RPMI7951 (cell line): ENCODE results near the gene C11orf16. TPM values are rescaled to one million over a fixed set of nuclear protein-coding genes. Genes with fewer than 3 reads are reported as not detected.
A peak's percentile ranks its signal among the peaks of the same experiment; 100 is the strongest.
"Not testable (repeated sequence)": the region's sequence is repeated elsewhere in the genome, so short reads cannot be mapped to it uniquely, and the experiment has no call there.

ENCODE experiments used
- DNase-seq: peaks from one replicate; pipeline ENCODE4 v3.0.0-alpha.2; 2012; ENCODE audit warnings: low read depth
- total RNA-seq: library from RNA; depleted of rRNA; stranded (reverse); fragments of >200 nt; shearing (Covaris generic); gene quantifications from 2 replicates; pipeline ENCODE4 v1.2.3, GENCODE V29; 2014

C11orf16 gene
- total RNA-seq, 1 experiment from 2014 or later = not detected

GRCh38 chr11:8937159-8937558 is 4.4 kb upstream of the C11orf16 start:
- no peak for DNase-seq

DNA sequence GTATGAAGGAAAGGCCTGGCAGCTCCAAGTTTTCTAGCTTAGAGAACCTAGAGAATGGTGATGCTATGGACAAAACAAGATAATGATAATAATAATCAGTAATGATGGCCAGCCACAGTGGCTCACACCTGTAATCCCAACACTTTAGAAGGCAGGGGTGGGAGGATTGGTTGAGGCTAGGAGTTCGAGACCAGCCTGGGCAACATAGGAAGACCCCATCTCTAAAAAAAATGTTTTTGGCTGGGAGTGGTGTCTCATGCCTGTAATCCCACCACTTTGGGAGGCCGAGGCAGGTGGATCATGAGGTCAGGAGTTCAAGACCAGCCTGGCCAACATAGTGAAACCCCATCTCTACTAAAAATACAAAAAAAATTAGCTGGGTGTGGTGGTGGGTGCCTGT is 3.0 kb upstream of the C11orf16 start:
- not testable (repeated sequence) for DNase-seq

DNA sequence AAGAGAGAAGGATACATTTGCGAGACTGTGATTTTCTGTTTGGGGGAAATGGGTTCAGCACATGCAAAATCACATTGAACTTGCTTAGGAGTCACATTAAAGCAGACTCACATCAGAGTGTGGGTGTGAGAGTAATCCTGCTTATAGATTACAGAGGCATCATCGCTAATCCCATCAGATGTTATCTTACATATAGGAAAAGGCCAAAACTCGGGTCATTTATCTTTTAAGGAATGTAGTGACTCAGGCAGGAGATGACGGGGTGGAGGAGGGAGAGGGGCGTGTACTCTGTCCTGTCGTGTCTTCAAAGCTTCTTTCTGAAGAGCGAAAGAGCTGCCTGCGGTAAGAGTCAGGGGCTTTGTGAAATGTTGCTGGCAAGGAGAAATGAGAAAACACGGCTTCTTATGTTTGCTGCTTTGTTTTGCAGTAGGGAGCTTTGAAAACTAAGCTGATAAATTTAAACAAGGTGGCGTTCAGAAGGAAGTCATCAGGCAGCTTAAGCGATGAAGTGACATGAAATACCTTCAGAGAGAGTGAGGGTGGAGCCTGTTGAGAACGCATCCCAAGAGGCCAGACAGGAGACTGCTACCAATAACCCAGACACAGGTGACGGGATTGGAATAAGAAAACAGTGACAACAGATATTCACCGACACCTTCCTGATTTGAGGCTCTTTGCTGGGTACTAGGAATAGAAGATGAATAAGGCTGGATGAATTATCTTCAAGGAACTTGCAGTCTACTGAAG is 2.2 kb upstream of the C11orf16 start:
- peak; percentile 82 for DNase-seq

DNA sequence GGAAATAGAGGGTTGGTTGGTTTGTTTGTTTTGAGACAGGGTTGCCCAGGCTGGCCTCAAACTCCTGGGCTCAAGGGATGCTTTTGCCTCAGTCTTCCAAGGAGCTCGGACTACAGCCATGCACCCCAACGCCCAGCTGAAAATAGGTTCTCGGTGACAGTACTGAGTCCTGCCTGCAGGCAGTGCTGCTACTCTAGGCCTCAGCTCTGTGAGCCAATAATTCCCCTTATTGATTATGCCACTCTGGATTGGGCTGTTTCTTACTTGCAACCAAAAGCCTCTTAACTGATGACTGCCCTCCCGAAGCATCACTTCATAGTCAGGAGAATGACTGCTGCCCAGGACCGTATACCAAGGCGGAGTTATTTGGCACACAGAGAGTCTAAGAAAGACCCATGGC is 1.2 kb upstream of the C11orf16 start:
- DNase-seq = no peak

DNA sequence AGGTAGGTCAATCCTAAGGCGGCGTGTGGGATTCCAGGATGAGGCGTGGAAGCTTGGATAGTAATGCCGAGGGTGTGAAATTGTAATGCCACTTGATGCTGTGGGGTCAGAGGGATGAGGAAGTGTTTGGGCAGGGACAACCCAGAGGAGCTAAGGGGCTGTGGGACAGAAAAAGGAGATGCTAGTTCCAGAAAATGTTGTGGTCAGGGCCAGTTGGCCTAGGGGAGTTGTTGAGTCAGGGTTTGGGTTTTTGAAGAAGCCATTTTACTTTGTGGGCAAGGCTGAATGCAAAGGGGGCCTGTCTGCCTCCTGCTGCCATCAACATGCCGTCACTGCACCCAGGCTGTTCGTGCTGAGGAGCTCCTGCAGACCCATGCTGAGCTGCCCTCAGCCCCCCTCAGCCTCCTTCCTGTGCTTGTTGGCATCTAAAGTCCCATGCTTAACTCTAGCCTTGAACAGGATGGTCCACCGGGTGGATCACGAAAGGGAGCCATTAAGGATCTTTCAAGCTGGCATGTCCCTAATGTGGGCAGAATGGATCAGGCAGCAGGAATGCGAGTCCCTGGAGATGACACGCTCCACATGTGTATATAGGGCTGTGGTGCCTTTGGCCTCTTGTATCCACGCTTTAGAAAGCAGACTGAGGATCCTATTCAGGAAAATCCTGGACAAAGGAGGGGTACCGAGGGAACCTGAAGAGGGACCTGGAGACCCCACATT is 2.1 kb downstream of the C11orf16 start:
- peak; percentile 73 for DNase-seq

- DNase-seq = peak; percentile 75
Measured at GRCh38 chr11:8928981-8929615, 3.6 kb downstream of the C11orf16 start.

DNA sequence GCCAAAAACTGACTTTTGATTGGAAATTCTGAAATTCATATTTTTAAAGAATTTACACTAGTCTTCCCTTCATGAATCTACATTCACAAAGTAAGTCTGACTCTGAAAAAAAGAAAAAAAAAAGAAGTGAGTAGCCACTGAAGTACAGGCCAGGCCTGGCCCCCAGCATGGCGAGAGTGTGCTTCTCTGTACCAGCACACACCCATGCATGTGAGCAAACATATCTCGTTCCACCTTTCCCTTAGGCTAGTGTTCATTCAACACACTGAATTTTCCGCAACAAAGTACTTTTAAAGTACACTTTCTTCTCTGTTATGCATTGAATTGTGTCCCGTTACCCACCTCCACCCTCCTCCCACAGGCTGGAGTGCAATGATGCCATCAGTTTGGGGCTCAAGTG is 4.5 kb downstream of the C11orf16 start:
- DNase-seq = no peak

GRCh38 chr11:8927233-8927632 is 5.5 kb downstream of the C11orf16 start:
- DNase-seq = no peak

GRCh38 chr11:8926236-8926635 is 6.5 kb downstream of the C11orf16 start:
- no peak for DNase-seq

DNA sequence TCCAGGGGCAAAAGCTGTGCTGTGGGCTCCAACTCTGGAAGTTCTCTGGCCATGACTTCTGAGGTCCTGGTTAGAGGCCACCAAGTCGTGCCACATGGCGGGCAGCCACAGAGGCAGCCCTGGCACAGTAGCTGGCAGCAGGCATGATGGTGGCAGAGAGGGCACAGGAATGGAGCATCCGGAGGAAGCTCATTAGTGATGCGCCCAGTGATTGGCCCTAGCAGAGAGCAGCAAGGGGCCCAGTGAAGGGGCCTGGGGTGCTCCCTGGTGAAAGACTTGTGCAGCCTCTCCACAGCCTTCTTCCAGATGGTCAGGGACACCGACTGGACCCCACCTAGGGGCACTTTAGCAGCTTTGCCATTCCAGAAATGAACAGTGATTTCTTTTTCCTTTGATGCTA is 7.0 kb downstream of the C11orf16 start:
- no peak for DNase-seq

GRCh38 chr11:8922691-8923090 is 10.1 kb downstream of the C11orf16 start:
- no peak for DNase-seq

GRCh38 chr11:8917157-8917825 is 15.5 kb downstream of the C11orf16 start:
- peak; percentile 87 for DNase-seq

- DNase-seq = no peak
Measured at GRCh38 chr11:8914661-8915018, 18.1 kb downstream of the C11orf16 start.

GRCh38 chr11:8913961-8914660 is 18.6 kb downstream of the C11orf16 start:
- DNase-seq = peak; percentile 29

GRCh38 chr11:8911029-8911823 is 21.5 kb downstream of the C11orf16 start, which contains the start of gene AKIP1:
Gene AKIP1 (plus strand): TSS chr11:8911189. CDS start chr11:8911450, 261 bp downstream.
- DNase-seq = peak; percentile 92

GRCh38 chr11:8910649-8911026 is 22.1 kb downstream of the C11orf16 start:
- DNase-seq = no peak

GRCh38 chr11:8908099-8908498 is 24.6 kb downstream of the C11orf16 start:
- no peak for DNase-seq

GRCh38 chr11:8907116-8907515 is 25.6 kb downstream of the C11orf16 start:
- peak; percentile 28 for DNase-seq

DNA sequence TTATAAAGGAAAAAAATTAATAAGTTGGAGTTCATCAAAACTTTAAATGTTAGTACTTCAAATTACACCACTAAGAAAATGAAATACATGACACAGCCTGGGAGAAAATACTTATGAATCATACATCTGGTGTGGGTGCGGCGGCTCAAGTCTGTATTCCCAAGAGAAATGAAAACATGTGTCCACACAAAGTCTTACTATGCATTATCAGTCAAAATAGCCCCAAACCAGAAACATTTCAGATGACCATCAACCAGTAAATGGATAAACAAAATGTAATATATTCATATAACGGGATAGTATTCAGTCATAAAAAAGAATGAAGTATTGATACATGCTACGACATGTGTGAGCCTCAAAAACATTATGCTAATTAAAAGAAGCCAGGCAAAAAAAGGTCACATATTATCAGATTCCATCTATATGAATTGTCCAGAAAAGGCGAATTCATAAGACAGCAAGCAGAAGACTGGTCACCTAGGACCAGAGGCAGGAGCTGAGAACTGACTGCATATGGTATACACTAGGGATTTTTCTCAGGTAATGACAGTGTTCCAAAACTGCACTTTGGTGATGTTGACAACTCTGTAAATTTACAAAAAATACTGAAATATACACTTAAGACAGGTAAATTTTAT is 27.1 kb downstream of the C11orf16 start:
- peak; percentile 80 for DNase-seq

GRCh38 chr11:8899119-8899753 is 33.5 kb downstream of the C11orf16 start:
- no peak for DNase-seq
